Measurements from ENCODE around the gene XPO5.

- TF ChIP-seq EP300 (IDR thresholded peaks at IDR 0.05; ENCODE audit: low read length): no peak
- TF ChIP-seq, protein P1, sequence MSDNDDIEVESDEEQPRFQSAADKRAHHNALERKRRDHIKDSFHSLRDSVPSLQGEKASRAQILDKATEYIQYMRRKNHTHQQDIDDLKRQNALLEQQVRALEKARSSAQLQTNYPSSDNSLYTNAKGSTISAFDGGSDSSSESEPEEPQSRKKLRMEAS (CRISPR knock-in tag; IDR thresholded peaks at IDR 0.05): no peak
- no peak for TF ChIP-seq CREM (IDR thresholded peaks at IDR 0.05; ENCODE audit: low read depth)
Measured at GRCh38 chr6:43489277-43490072, 86.4 kb downstream of the XPO5 start.
